ENCODE data around the gene TRAFD1.

The TRAFD1 gene

GRCh38 chr12:112115259-112116045 lies 9.9 kb upstream of the TRAFD1 start:
- no peak for DNase-seq (ENCODE audit: low read depth)

DNA sequence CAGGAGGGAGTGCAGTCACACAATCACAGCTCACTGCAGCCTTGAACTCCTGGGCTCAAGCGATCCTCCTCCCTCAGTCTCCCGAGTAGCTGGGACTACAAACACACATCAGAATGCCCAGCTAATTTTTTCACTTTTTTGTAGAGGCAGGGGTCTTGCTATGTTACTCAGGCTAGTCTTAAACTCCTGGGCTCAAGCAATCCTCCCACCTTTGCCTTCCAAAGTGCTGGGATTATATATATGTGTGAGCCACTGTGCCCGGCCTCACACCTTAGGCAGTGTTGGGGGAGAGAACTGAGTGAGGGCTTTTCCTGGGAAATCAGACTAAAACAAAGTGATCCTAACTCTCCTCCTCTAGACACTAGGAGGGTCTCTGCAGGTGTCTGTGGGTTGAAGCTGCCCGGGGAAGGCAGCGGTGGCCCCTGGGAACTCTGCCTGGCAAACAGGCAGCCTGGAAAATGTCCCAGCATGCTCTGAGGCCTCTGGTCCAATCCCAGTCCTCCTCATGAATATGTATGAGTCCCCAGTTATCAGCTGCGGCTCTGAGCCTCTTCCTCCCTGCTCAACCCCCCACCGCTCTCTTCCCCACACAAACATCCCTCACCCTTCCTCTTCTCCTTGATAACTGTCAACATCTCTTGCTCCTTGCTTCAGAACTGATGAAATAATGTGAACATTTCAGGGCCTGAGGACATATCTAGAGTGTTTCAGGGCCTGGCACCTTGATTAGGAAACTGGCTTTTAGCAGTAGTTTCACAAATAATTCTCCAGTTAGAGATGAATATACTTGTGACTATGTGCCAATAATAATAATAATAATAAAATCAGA lies 8.9 kb upstream of the TRAFD1 start:
- peak; percentile 96 for DNase-seq (ENCODE audit: low read depth)

- DNase-seq (ENCODE audit: low read depth): peak; percentile 34
Measured at GRCh38 chr12:112117685-112118084, 7.7 kb upstream of the TRAFD1 start.

DNA sequence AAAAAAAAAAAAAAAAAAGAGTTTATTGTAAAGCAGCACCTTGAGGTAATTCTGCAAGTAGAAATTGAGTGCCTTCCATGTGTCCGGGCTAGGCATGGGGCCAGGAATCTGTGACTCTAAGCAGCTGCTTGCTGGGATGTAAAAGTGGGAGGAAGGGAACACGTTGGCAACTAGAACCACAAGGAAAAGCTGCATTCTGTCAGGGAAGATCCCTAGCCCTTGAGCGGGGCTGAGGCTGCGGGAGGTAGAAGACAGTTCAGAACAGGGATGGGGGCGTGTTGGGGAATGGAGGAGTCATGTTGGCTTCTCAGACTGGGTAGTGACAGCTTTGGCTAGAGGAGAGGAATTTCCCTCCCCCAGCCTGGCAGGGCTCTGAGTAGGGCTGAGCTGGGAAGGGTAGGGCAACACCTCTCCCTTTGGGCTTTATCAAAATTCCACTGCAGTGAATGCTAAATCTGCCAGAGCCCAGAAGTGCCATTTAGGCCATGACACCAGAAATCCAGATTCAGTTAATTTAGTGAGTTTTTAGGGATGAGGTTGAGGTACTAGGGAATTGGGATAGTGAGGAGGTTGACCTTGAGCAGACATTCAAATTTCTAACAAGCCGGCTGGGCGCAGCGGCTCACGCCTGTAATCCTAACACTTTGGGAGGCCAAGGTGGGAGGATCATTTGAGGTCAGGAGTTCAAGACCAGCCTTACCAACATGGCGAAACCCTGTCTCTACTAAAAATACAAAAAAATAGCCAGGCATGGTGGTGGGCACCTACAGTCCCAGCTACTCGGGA lies 3.4 kb upstream of the TRAFD1 start:
- peak; percentile 93 for DNase-seq (ENCODE audit: low read depth)

DNA sequence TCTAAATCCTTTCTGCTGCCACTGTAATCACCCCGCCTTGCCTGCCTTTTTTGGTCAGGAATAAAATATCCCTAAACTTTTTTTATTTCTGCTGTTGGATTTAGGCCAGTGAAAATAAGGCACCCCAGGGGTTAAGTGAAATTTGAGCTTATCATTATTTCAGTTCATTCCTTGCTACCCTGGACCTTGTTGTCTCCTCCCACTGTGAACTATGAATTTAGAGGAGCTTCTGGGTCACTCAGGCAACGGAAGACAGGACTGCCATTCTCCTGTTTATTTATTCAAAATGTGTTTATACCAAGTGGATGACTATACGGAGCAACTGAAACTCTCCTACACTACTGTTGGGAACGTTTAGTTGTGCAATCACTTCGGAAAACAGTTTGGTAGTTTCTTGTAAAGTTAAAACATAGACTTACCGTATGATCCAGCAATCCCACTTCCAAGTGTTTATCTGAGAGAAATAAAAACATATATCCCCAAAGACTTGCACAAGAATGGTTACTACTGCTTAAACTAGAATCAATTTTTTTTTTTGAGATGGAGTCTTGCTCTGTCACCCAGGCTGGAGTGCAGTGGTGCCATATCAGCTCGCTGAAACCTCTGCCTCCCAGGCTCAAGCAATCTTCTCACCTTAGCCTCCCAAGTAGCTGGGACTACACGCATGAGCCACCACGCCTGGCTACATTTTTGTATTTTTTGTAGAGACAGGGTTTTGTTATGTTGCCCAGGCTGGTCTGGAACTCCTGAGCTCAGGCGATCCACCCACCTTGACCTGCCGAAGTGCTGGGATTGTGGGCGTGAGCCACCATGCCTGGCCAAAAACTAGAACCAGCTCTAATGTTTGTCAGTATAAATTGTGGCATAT lies 2.3 kb upstream of the TRAFD1 start:
- peak; percentile 89 for DNase-seq (ENCODE audit: low read depth)

GRCh38 chr12:112124918-112125249 lies 476 bp upstream of the TRAFD1 start:
- DNase-seq (ENCODE audit: low read depth): no peak

GRCh38 chr12:112126000-112126438 lies 659 bp downstream of the TRAFD1 start:
- no peak for DNase-seq (ENCODE audit: low read depth)

DNA sequence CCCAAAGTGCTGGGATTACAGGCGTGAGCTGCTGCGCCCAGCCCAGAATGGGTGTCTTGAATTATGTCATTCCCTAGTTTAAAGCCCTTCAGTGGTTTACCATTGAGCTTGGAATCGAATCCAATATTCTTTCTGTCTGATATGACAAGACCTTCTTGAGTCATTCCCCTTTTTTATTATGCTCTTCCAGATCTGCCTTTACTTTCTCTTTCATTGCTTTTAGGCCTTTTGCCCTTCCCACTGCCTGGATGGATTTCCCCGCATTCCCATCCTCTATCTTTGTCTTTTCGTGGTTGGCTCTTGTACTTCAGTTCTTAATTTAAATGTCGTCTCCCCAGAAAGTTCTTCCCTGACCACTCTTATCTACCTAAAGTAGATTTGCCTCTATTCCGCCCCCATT lies 1.6 kb downstream of the TRAFD1 start:
- peak; percentile 52 for DNase-seq (ENCODE audit: low read depth)

GRCh38 chr12:112130441-112130998 lies 5.2 kb downstream of the TRAFD1 start:
- DNase-seq (ENCODE audit: low read depth): peak; percentile 82

GRCh38 chr12:112131686-112132085 lies 6.3 kb downstream of the TRAFD1 start:
- peak; percentile 56 for DNase-seq (ENCODE audit: low read depth)

- DNase-seq (ENCODE audit: low read depth): no peak
Measured at GRCh38 chr12:112133418-112133817, 8.1 kb downstream of the TRAFD1 start.

DNA sequence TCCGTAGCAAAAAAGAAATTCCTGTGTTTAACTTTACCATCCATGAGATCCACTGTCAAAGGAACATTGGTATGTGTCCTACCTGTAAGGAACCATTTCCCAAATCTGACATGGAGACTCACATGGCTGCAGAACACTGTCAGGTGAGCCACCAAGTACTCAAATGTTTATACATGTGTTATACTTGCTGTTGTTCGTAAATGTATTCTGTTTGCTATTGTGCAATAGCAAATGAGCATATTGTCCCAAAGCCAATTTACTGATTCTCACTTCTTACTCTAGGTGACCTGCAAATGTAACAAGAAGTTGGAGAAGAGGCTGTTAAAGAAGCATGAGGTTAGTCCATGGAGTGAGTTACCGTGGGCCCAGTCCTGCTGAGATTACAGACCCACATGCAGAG lies 9.4 kb downstream of the TRAFD1 start:
- no peak for DNase-seq (ENCODE audit: low read depth)

GRCh38 chr12:112140728-112141127 lies 15.4 kb downstream of the TRAFD1 start:
- peak; percentile 97 for DNase-seq (ENCODE audit: low read depth)

DNA sequence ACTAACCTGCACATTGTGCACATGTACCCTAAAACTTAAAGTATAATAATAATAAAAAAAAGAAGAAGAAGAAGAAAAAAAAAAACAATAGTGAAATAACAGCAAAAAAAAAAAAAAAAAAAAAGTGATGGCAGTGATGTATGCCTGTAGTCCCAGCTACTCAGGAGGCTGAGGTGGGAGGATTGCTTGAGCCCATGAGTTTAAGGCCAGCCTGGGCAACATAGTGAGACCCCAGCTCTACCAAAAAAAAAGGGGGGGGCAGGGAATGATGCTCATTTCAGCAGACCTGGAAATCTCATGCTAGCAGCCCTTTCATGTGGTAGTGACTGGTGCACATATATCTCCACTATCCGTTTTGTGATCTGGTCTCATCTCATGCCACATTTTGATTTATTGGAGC lies 20.8 kb downstream of the TRAFD1 start:
- no peak for DNase-seq (ENCODE audit: low read depth)

GRCh38 chr12:112148031-112148513 lies 22.7 kb downstream of the TRAFD1 start:
- peak; percentile 89 for DNase-seq (ENCODE audit: low read depth)

GRCh38 chr12:112149596-112149995 lies 24.2 kb downstream of the TRAFD1 start:
- DNase-seq (ENCODE audit: low read depth): no peak

DNA sequence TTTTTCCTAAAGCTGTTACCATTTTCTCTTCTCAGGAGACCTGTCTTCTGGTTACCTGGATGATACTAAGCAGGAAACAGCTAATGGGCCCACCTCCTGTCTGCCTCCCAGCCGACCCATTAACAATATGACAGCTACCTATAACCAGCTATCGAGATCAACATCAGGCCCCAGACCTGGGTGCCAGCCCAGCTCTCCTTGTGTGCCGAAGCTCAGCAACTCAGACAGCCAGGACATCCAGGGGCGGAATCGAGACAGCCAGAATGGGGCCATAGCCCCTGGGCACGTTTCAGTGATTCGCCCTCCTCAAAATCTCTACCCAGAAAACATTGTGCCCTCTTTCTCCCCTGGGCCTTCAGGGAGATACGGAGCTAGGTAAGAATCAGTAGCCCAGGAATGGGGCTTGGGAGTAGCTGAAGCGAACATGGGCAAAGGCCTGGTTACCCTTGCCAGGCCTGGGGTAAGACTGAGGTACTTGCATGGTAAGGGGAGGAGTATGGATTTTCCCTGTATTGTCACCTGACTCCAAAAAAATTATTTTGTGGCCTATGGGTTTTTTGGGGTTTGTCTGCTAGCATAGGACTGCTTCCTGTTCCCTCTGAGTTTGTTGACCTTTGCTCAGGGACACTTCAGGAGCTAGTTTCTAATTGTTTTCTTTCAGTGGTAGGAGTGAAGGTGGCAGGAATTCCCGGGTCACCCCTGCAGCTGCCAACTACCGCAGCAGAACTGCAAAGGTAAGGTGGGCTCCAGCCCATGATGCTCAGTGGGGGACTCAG lies 26.6 kb downstream of the TRAFD1 start:
- no peak for DNase-seq (ENCODE audit: low read depth)

DNA sequence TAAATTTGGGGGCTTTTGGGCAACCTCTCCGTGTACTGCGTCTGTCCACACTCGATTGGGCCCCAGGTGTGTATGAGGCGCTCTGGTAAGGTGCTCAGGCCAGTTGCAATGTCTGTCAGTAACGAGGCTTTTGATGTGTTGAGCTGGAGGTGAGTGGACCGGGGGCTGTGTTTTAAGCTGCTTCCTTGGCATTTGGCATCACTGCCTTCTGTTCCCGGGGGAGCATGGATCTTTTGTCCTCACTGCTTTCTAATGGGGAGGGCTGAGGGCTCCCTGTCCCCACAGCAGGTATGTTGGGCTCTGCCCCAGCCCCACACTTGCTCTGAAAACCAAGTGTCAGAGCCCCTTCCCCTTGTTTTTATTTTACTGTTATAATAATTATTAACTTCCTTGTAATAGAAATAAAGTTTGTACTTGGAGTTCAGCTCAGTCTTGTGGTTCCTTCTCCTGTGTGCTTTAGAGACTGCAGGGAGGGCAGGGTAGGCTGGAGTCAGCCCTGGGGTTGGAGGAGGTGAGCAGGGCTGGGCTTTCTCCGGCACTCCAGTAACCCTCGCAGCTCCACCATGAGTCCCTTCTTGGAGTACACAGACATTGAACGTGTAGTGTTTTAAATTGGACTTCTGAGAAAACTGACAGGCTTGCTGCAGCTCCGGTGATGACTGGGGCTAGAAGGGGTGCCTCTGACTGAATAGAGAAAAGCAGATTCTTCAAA lies 28.0 kb downstream of the TRAFD1 start:
- DNase-seq (ENCODE audit: low read depth): no peak

DNA sequence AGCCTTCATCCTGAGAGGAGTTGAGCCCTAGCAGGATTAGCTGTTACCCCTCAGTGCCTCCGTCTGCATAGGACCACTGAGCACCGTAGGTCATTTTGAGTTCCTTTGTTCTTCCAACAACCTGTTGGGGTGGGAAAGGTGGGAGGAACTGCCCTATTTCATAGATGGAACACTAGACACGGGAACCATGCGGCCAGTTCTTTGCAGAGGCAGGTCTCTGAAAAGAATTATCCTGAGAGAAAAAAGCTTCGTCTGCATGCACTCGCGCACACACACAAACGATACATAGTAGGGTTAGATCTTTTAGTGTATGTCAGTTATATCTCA lies 28.5 kb downstream of the TRAFD1 start:
- DNase-seq (ENCODE audit: low read depth): no peak

Data from amniotic epithelial cell (primary cell).